Measurements from ENCODE around the gene ZSWIM6.

GRCh38 chr5:61489574-61489973 is 157.5 kb downstream of the ZSWIM6 start:
- no peak for TF ChIP-seq CTCF (IDR thresholded peaks at IDR 0.05)
- no peak for TF ChIP-seq POLR2A (IDR thresholded peaks at IDR 0.05)

All from heart left ventricle (tissue), 13 donors.